Sigmoid colon (tissue), 7 donors: ENCODE measurements around the gene KAZN. TPM values are rescaled to one million over a fixed set of nuclear protein-coding genes. Genes with fewer than 3 reads are reported as not detected.

Experiments used
- DNase-seq: peaks from one replicate; pipeline ENCODE4 v3.0.0-alpha.2; 2019
- H3K27ac ChIP-seq, 4 donors: fragments of 200-600 bp; sonication (generic); one replicate each; pipeline ENCODE4 v1.5.1; 2016 to 2019; ENCODE audit warnings: mild to moderate bottlenecking in 1 of 4
- H3K27me3 ChIP-seq, 3 donors: fragments of 200-600 bp; sonication (generic); one replicate each; pipeline ENCODE4 v1.5.1; 2019; ENCODE audit warnings: mild to moderate bottlenecking in 1 of 3
- H3K36me3 ChIP-seq, 4 donors: fragments of 200-600 bp; sonication (generic); one replicate each; pipeline ENCODE4 v1.5.1; 2016 to 2019
- H3K4me1 ChIP-seq, 4 donors: fragments of 200-600 bp; sonication (generic); one replicate each; pipeline ENCODE4 v1.5.1; 2017 to 2019
- H3K4me3 ChIP-seq, 4 donors: fragments of 200-600 bp; sonication (generic); one replicate each; pipeline ENCODE4 v1.5.1; 2017 to 2019; ENCODE audit warnings: mild to moderate bottlenecking in 2 of 4, moderate library complexity in 1 of 4
- H3K9me3 ChIP-seq, 4 donors: fragments of 200-600 bp in 3 of 4; sonication (generic) in 3 of 4; one replicate each; pipeline versions ENCODE4 v1.5.1 to v1.6.1; 2013 to 2019
- EP300 ChIP-seq, 4 donors: sonication (generic); formaldehyde crosslinking; IDR thresholded peaks; one replicate each; pipeline ENCODE4 v1.6.1; 2017; ENCODE audit warnings: antibody characterized with exemption in 4 of 4
- POLR2A ChIP-seq, 2 donors: fragments of 450-650 bp; IDR thresholded peaks; one replicate each; pipeline ENCODE4 v1.6.1; 2016; ENCODE audit warnings: antibody characterized with exemption in 2 of 2, mild to moderate bottlenecking in 2 of 2, moderate library complexity in 2 of 2
- POLR2AphosphoS5 ChIP-seq, 4 donors: sonication (generic); formaldehyde crosslinking; IDR thresholded peaks; one replicate each; pipeline ENCODE4 v1.6.1; 2017; ENCODE audit warnings: antibody characterized with exemption in 4 of 4
- WGBS, 2 donors: extraction: QIAGEN DNeasy Blood & Tissue Kit; methylation state at CpG; one replicate each; pipeline ENCODE4 v1.1.7; 2013; 5-methylcytosine and 5-hydroxymethylcytosine counted together
- intact Hi-C: fragments of 100-400 bp; cut with DNase I; formaldehyde crosslinking; loops from one replicate; pipeline ENCODE4 v1.15.1; 2023
- polyA plus RNA-seq, 3 donors: library from polyadenylated mRNA; stranded (reverse); fragments of 200-250 nt; gene quantifications; one replicate each; pipeline ENCODE4 v1.2.3, GENCODE V29; 2013
- total RNA-seq, 4 donors: library from RNA; depleted of rRNA; stranded (reverse); fragments of >200 nt; gene quantifications; one replicate each; pipeline ENCODE4 v1.1.0, GENCODE V29; 2016
- TF ChIP-seq, protein P1 (sequence below), 4 experiments: fragments of 450-650 bp in 3 of 4; fragments of 200-600 bp in 1 of 4; IDR thresholded peaks; one replicate each; pipeline ENCODE4 v1.5.1; 2016 to 2019; ENCODE audit warnings: antibody characterized with exemption in 4 of 4, mild to moderate bottlenecking in 3 of 4, moderate library complexity in 2 of 4
- donor health status: healthy with polysubstance abuse.
- donor health status: Bipolar disorder and iron deficiency.
- donor health status: healthy.

Gene KAZN
- total and polyA plus RNA-seq, 7 donors = 2.5 to 11.4 (median 5.6) TPM

DNA sequence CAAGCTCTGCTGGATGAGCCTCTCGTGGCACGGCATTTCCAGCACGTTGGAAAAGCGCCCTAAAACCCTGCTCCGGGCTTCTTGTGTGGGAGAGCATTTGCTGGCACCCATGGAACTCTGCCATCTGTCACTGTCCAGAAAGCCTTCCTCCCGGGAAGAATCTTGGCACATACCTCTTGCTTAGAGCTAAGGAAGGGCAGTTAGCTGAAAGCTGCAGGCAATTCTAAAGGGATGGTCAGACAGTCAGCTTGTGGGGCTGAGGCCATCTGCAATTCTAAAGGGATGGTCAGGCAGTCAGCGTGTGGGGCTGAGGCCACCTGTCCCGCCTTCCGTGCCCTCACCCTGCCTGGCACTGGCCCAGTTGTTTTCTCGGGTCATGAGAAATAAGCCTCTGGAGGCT lies 416.0 kb downstream of the KAZN start:
- no peak overlapping the region for H3K4me3 ChIP-seq
- H3K27me3 ChIP-seq = no peaks in the 10 kb centered on the region
- no peaks in the 10 kb centered on the region for H3K36me3 ChIP-seq
- DNase-seq = no peak
- intact Hi-C loops = no loop called here
- peaks cover 0 to 6% (median 3%) of the 10 kb centered on the region in 4 donors for H3K4me1 ChIP-seq
- H3K27ac ChIP-seq = no peak overlapping the region
- 79% methylated on average over 10 of the region's 10 CpGs for WGBS, 2 donors
- no peaks in the 10 kb centered on the region for H3K9me3 ChIP-seq
- TF ChIP-seq POLR2A (IDR thresholded peaks at IDR 0.05) (no peak), POLR2AphosphoS5 (IDR thresholded peaks at IDR 0.05) (no peak), EP300 (IDR thresholded peaks at IDR 0.05) (no peak)
- TF ChIP-seq, protein P1, sequence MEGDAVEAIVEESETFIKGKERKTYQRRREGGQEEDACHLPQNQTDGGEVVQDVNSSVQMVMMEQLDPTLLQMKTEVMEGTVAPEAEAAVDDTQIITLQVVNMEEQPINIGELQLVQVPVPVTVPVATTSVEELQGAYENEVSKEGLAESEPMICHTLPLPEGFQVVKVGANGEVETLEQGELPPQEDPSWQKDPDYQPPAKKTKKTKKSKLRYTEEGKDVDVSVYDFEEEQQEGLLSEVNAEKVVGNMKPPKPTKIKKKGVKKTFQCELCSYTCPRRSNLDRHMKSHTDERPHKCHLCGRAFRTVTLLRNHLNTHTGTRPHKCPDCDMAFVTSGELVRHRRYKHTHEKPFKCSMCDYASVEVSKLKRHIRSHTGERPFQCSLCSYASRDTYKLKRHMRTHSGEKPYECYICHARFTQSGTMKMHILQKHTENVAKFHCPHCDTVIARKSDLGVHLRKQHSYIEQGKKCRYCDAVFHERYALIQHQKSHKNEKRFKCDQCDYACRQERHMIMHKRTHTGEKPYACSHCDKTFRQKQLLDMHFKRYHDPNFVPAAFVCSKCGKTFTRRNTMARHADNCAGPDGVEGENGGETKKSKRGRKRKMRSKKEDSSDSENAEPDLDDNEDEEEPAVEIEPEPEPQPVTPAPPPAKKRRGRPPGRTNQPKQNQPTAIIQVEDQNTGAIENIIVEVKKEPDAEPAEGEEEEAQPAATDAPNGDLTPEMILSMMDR (IDR thresholded peaks at IDR 0.05) = no peak

DNA sequence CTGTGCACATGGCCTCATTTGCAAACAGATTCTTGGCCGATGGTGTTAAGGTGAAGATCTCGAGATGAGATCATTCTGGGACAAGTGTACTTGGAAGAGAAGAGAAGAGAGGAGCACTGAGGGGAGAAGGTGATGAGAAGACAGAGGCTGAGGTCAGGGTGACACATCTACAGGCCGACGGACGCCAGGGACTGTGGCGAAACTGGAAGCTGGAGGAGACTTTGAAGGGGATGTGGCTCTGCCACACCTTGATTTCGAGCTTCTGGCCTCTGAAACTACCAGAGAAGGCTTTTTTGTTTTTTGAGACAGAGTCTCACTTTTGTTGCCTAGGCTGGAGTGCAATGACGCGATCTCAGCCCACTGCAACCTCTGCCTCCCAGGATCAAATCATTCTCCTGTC lies 417.5 kb downstream of the KAZN start:
- no peak for DNase-seq
- intact Hi-C loops = no loop called here
- Histone ChIP-seq H3K4me1 (peaks cover 0 to 6% (median 3%) of the 10 kb centered on the region in 4 donors), H3K9me3 (no peaks in the 10 kb centered on the region), H3K27me3 (no peaks in the 10 kb centered on the region), H3K36me3 (no peaks in the 10 kb centered on the region), H3K27ac (no peak overlapping the region), H3K4me3 (no peak overlapping the region)
- 89 to 91% methylated on average over 9 of the region's 9 CpGs for WGBS, 2 donors
- TF ChIP-seq EP300 (IDR thresholded peaks at IDR 0.05) (no peak), POLR2AphosphoS5 (IDR thresholded peaks at IDR 0.05) (no peak), POLR2A (IDR thresholded peaks at IDR 0.05) (no peak)
- TF ChIP-seq, protein P1 (IDR thresholded peaks at IDR 0.05) = no peak

DNA sequence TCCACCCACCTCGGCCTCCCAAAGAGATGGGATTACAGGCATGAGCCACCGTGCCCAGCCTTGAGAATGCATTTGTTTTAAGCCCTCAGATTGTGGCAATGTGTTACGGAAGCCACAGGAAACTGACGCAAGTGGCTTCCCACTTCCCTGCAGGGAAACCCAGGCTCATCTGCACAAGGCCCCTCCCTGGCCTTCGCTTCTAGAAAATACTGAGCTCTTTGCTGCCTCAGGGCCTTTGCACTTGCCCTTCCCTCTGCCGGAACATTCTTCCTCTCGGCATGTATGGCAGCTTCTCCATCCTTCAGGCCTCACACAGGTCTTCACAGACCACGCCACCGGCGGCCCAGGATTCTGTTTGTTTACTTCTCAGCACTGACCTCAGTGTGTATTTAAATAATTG lies 418.0 kb downstream of the KAZN start:
- intact Hi-C loops = no loop called here
- WGBS, 2 donors = 88 to 93% methylated on average over 10 of the region's 10 CpGs
- Histone ChIP-seq H3K36me3 (no peaks in the 10 kb centered on the region), H3K9me3 (no peaks in the 10 kb centered on the region), H3K4me1 (peaks cover 0 to 6% (median 3%) of the 10 kb centered on the region in 4 donors), H3K27me3 (no peaks in the 10 kb centered on the region), H3K27ac (no peak overlapping the region), H3K4me3 (no peak overlapping the region)
- TF ChIP-seq, protein P1 (IDR thresholded peaks at IDR 0.05) = no peak
- no peak for DNase-seq

DNA sequence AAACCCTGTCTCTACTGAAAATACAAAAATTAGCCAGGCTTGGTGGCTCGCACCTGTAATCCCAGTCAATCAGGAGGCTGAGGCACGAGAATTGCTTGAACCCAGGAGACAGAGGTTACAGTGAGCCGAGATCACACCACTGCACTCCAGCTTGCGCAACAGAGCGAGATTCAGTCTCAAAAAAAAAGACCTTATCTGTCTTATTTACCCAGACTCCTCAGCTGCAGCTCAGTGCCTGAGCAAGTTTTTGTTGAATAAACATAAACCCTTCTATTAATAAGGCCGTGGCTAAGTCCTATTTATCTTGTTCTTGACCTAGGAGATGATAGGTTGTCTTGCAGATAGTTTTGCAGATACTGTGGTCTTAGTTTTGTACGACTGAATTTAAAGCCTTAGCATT lies 418.6 kb downstream of the KAZN start:
- no peaks in the 10 kb centered on the region for H3K27me3 ChIP-seq
- WGBS, 2 donors = 81 to 86% methylated on average over 7 of the region's 7 CpGs
- no peaks in the 10 kb centered on the region for H3K36me3 ChIP-seq
- no peak overlapping the region for H3K27ac ChIP-seq
- peaks cover 0 to 6% (median 3%) of the 10 kb centered on the region in 4 donors for H3K4me1 ChIP-seq
- H3K9me3 ChIP-seq = no peaks in the 10 kb centered on the region
- DNase-seq = no peak
- no peak for TF ChIP-seq POLR2AphosphoS5 (IDR thresholded peaks at IDR 0.05)
- TF ChIP-seq, protein P1 (IDR thresholded peaks at IDR 0.05) = no peak
- TF ChIP-seq EP300 (IDR thresholded peaks at IDR 0.05) = no peak
- no peak for TF ChIP-seq POLR2A (IDR thresholded peaks at IDR 0.05)
- H3K4me3 ChIP-seq = no peak overlapping the region
- intact Hi-C loops = no loop called here

DNA sequence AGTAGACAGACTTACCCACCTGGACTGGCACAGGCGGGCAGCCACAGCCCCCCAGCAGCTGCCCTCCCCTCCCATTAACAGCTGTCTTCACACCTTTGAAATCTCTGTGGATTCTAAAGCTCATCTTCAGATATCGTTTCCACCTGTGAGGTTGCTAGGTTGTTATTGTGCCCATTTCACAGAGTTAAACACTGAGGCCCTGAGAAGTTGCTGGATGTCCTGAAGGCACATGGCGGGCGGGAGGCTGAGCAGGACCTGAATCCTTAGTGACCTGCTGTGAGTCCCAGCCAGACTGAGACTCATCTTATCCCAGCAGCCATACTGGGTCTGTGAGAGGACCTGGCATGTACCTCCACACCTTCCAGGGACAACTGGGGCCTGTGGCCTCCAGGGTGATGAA lies 420.3 kb downstream of the KAZN start:
- Histone ChIP-seq H3K9me3 (no peaks in the 10 kb centered on the region), H3K4me1 (peaks cover 0 to 6% (median 3%) of the 10 kb centered on the region in 4 donors), H3K36me3 (no peaks in the 10 kb centered on the region), H3K27ac (no peak overlapping the region), H3K27me3 (no peaks in the 10 kb centered on the region), H3K4me3 (no peak overlapping the region)
- DNase-seq = no peak
- intact Hi-C loops = no loop called here
- WGBS, 2 donors = 94 to 95% methylated on average over 4 of the region's 4 CpGs
- TF ChIP-seq EP300 (IDR thresholded peaks at IDR 0.05) (no peak), POLR2A (IDR thresholded peaks at IDR 0.05) (no peak), POLR2AphosphoS5 (IDR thresholded peaks at IDR 0.05) (no peak)
- TF ChIP-seq, protein P1 (IDR thresholded peaks at IDR 0.05) = no peak
